Prostate gland (tissue), 2 donors: ENCODE data around the gene ANO6. TPM values are rescaled to one million over a fixed set of nuclear protein-coding genes. Genes with fewer than 3 reads are reported as not detected.

Experiments
- DNase-seq: peaks from one replicate; pipeline ENCODE4 v3.0.0-alpha.2; 2019; ENCODE audit warnings: low spot score
- H3K27ac ChIP-seq, 2 donors: fragments of 200-600 bp; sonication (generic); 2 replicates each; pipeline ENCODE4 v1.5.1; 2017 to 2019
- H3K27me3 ChIP-seq: fragments of 200-600 bp; sonication (generic); replicated peaks from 2 replicates; pipeline ENCODE4 v1.5.1; 2019; ENCODE audit not compliant: insufficient read depth
- H3K36me3 ChIP-seq, 2 donors: fragments of 200-600 bp; sonication (generic); 1 replicate in 1 of 2; 2 replicates in 1 of 2; pipeline versions ENCODE4 v1.5.1 to v1.8.1; 2017 to 2019
- H3K4me1 ChIP-seq: fragments of 200-600 bp; sonication (generic); replicated peaks from 2 replicates; pipeline ENCODE4 v1.5.1; 2019
- H3K4me3 ChIP-seq, 2 donors: fragments of 200-600 bp; sonication (generic); 2 replicates each; pipeline ENCODE4 v1.5.1; 2017 to 2019
- H3K9me3 ChIP-seq: fragments of 200-600 bp; sonication (generic); 2 replicates; pipeline ENCODE4 v1.5.1; 2017
- CTCF ChIP-seq, 4 experiments: fragments of 200-600 bp in 2 of 4; fragments of 450-650 bp in 2 of 4; sonication (generic) in 2 of 4; IDR thresholded peaks; 1 replicate in 3 of 4; 2 replicates in 1 of 4; pipeline ENCODE4 v1.5.1; 2016 to 2019; ENCODE audit warnings: antibody characterized with exemption in 4 of 4, mild to moderate bottlenecking in 2 of 4, moderate library complexity in 2 of 4
- POLR2A ChIP-seq: fragments of 450-650 bp; IDR thresholded peaks from one replicate; pipeline ENCODE4 v1.6.1; 2016; ENCODE audit warnings: antibody characterized with exemption, mild to moderate bottlenecking
- POLR2AphosphoS5 ChIP-seq: sonication (generic); formaldehyde crosslinking; IDR thresholded peaks from one replicate; pipeline ENCODE4 v1.6.1; 2017; ENCODE audit warnings: antibody characterized with exemption
- WGBS: methylation state at CpG from one replicate; pipeline ENCODE4 v1.1.5; 2018; 5-methylcytosine and 5-hydroxymethylcytosine counted together
- intact Hi-C: fragments of 100-400 bp; cut with DNase I; formaldehyde crosslinking; loops from one replicate; pipeline ENCODE4 v1.14.2; 2022
- total RNA-seq, 2 donors: library from RNA; depleted of rRNA; stranded (reverse); fragments of >200 nt; gene quantifications; one replicate each; pipeline ENCODE4 v1.1.0, GENCODE V29; 2016

ANO6 gene
- total RNA-seq, 2 donors from 2014 or later: 36.8 to 78.8 TPM

- H3K4me3 ChIP-seq: no peak overlapping the region
- no peaks in the 10 kb centered on the region for H3K9me3 ChIP-seq
- H3K27me3 ChIP-seq: no peaks in the 10 kb centered on the region
- WGBS: 89% methylated on average over 3 of the region's 3 CpGs
- TF ChIP-seq CTCF (IDR thresholded peaks at IDR 0.05) (no peak), POLR2AphosphoS5 (no peak), POLR2A (no peak)
- no peaks in the 10 kb centered on the region for H3K36me3 ChIP-seq
- intact Hi-C loops: no loop called here
- no peak for DNase-seq
- H3K27ac ChIP-seq: no peak overlapping the region
- no peaks in the 10 kb centered on the region for H3K4me1 ChIP-seq
Measured at GRCh38 chr12:45435945-45436710, 220.2 kb downstream of the ANO6 start.

GRCh38 chr12:45439039-45439438 lies 223.1 kb downstream of the ANO6 start:
- H3K4me1 ChIP-seq: no peaks in the 10 kb centered on the region
- intact Hi-C loops: no loop called here
- H3K9me3 ChIP-seq: no peaks in the 10 kb centered on the region
- H3K4me3 ChIP-seq: no peak overlapping the region
- WGBS: 87% methylated on average over 4 of the region's 4 CpGs
- H3K27ac ChIP-seq: no peak overlapping the region
- no peaks in the 10 kb centered on the region for H3K36me3 ChIP-seq
- no peak for TF ChIP-seq CTCF (IDR thresholded peaks at IDR 0.05)
- no peaks in the 10 kb centered on the region for H3K27me3 ChIP-seq
- no peak for DNase-seq

GRCh38 chr12:45446013-45446412 lies 230.1 kb downstream of the ANO6 start:
- H3K36me3 ChIP-seq: no peaks in the 10 kb centered on the region
- no peak overlapping the region for H3K4me3 ChIP-seq
- no peak overlapping the region for H3K27ac ChIP-seq
- no peak for TF ChIP-seq POLR2A
- intact Hi-C loops: no loop called here
- H3K9me3 ChIP-seq: no peaks in the 10 kb centered on the region
- H3K4me1 ChIP-seq: no peaks in the 10 kb centered on the region
- no peak for DNase-seq
- H3K27me3 ChIP-seq: no peaks in the 10 kb centered on the region
- 100% methylated on average over 1 of the region's 1 CpG for WGBS

DNA sequence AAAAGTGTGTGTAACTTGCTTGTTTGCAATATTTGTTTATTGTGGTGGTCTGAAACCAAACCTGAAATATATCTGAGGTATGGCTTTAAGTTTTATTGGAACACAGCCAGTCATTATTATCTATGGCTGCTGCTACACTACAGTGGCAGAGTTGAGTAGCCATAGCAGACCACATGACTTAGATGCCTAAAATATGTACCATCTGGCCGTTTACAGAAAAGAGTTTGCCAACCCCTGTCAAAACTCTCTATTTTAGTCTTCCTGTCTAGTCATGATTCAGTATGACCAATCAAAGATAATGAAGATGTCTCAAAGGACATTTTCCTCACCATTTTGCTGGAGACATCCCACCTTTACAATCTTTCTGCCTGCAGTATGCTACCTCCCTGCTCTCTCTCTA lies 242.3 kb downstream of the ANO6 start:
- Histone ChIP-seq H3K4me1 (no peaks in the 10 kb centered on the region), H3K27ac (no peak overlapping the region), H3K36me3 (no peaks in the 10 kb centered on the region), H3K9me3 (no peaks in the 10 kb centered on the region), H3K4me3 (no peak overlapping the region), H3K27me3 (no peaks in the 10 kb centered on the region)
- DNase-seq: no peak
- intact Hi-C loops: no loop called here
- TF ChIP-seq CTCF (IDR thresholded peaks at IDR 0.05): no peak
- no peak for TF ChIP-seq POLR2A
- TF ChIP-seq POLR2AphosphoS5: no peak
- 61% methylated on average over 1 of the region's 1 CpG for WGBS

GRCh38 chr12:45458854-45459807 lies 243.2 kb downstream of the ANO6 start:
- no peaks in the 10 kb centered on the region for H3K27me3 ChIP-seq
- no peak for TF ChIP-seq POLR2AphosphoS5
- no peak for TF ChIP-seq CTCF (IDR thresholded peaks at IDR 0.05)
- TF ChIP-seq POLR2A: no peak
- DNase-seq: no peak
- intact Hi-C loops: no loop called here
- 78% methylated on average over 4 of the region's 4 CpGs for WGBS
- H3K4me3 ChIP-seq: no peak overlapping the region
- H3K9me3 ChIP-seq: no peaks in the 10 kb centered on the region
- no peaks in the 10 kb centered on the region for H3K36me3 ChIP-seq
- no peak overlapping the region for H3K27ac ChIP-seq
- no peaks in the 10 kb centered on the region for H3K4me1 ChIP-seq
